Erythroblast (primary cell): ENCODE results near the gene SNRPA.

Source experiments
- DNase-seq, 2 experiments: peaks; one replicate each; lab custom pipeline; 2025; lab: John Stamatoyannopoulos, UW
- GATA1 ChIP-seq: IDR thresholded peaks from 2 replicates; pipeline ENCODE4 v1.6.1; 2011; ENCODE audit warnings: low read depth, mild to moderate bottlenecking, control low read depth, low read length, moderate library complexity
- POLR2A ChIP-seq: IDR thresholded peaks from 2 replicates; pipeline ENCODE4 v1.6.1; 2011; ENCODE audit warnings: mild to moderate bottlenecking, low read length

The SNRPA gene

GRCh38 chr19:40750874-40751537 lies at the start of gene SNRPA:
Gene SNRPA, plus strand, starts transcription at chr19:40751203. Its CDS starts 206 bp downstream, at chr19:40751409.
- DNase-seq = peak; percentile 98 to 99
- TF ChIP-seq POLR2A = peak; percentile 91
- no peak for TF ChIP-seq GATA1

- DNase-seq = no peak
- TF ChIP-seq POLR2A (no peak), GATA1 (no peak)
Observed at GRCh38 chr19:40701758-40702157, 49.2 kb upstream of the SNRPA start.

DNA sequence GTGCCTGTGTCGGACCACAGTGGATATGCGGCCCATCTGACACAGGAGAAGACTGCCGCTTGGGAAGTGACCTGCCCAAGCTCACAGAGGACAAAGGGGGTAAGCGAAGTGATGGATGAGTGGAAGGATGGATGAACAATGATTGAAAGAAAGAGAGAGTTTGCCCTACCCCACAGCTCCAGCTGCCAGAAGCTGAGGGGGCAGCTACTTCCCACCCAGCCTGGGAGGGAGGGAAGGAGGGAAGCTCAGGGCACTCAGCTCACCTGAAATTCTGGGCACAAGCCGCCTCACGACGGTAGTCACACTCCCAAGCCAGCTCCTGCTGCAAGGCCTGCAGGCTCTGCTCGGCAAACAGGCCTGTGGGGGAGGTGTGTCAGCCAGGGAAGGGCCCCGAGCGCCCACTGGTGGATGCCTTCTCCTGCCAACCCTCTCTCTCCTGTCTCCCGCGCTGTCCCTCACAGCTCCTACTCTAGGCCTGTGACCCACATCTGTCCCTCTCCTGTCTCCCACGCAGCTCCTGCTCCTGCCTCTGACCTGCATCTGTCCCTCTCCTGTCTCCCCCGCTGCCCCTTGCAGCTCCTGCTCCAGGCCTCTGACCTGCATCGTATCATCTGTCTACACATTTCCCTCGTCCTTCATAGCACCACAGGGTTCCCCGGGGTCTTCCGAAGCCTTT lies 48.5 kb upstream of the SNRPA start:
- TF ChIP-seq POLR2A = no peak
- no peak for TF ChIP-seq GATA1
- DNase-seq = peak; percentile 44 to 65

DNA sequence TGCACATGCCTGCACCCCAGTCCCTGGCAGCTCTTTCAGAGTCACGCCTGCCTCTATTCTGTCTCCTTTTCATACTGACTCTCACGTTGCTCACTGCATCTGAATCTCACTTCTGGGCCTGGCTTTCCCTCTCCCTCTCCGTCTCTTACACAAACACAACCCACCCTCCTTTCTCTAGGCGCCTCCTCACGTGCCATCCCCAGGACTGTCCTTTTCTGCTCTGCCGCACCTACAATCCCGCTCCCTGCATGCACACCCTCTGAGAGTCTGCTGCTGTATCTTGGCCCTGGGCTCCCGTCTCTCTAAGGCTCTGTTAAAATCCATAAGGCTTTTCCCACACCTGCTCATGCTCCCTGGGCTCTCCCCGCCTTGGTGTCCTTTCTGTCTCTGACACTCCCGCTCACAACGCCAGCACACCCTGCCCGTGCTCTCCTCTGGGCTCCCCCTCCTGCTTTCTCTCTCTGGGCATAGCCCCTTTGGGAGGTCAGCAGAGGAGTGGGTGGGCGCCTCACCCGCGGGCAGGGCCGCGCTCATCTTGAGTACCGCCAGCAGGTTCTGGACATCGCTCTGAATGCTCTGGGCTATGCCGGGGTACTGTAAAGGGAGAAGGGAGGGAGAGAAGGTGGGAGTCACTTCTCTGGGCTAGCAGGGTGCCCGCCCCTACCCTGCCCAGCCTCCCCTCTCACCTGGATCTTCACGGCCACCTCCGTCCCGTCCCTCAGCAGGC lies 47.8 kb upstream of the SNRPA start:
- TF ChIP-seq GATA1 (no peak), POLR2A (no peak)
- no peak for DNase-seq

DNA sequence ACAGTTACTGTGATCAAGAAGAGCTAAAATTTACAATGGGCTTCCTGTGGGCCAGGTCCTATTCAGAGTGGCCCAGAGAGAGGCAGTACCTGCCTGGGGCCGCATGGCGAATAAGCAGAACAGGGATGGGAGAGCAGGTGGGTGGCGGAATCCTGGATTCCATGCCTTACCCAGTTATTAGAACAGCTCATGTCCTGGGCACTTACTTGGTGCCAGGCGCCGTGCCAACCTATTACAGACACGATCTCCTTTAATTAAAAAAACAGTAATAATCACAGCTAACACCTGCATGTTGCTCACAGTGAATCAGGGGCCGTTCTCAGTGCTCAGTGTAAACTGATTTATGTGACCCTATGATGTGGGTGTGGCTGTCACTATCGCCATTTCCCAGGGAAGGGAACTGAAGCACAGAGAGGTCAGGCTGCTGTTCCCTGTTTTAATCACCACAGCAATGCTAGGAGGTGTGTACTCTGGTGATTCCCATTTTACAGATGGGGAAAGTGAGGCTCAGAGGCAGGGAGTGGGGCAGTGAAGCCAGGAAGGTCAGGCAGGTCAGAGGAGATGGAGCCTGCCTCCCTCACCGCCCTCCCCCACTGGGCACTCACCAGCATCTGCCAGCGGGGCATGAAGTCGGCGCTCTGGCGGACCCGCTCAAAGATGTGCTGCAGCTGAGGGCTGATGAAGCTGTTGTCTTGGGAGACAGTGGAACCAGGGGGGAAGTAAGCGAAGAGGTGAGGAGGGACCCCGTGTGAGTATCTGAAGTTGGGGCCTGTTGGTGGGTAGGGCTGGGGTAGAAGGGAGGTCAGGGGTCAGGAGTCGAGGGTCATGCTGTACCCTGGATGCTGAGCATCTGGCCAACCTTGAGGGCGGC lies 46.3 kb upstream of the SNRPA start:
- TF ChIP-seq GATA1 (no peak), POLR2A (no peak)

DNA sequence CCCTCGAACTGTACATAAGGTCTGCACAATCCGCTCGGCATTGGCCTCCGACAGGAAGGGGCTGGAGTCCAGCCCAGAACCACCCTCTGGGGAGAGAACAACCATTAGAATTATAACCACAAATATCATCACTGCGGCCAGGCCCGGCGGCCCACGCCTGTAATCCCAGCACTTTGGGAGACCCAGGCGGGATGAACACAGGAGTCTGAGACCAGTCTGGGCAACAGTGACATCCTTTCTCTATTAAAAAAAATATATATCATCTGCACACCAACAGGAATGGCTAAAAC lies 45.7 kb upstream of the SNRPA start:
- TF ChIP-seq POLR2A (no peak), GATA1 (no peak)
- no peak for DNase-seq

More for the DNA sequence above, 46.3 kb upstream of the SNRPA start:
- DNase-seq = no peak

GRCh38 chr19:40705950-40706619 lies 44.9 kb upstream of the SNRPA start:
- TF ChIP-seq GATA1 = no peak
- no peak for TF ChIP-seq POLR2A
- DNase-seq = no peak

DNA sequence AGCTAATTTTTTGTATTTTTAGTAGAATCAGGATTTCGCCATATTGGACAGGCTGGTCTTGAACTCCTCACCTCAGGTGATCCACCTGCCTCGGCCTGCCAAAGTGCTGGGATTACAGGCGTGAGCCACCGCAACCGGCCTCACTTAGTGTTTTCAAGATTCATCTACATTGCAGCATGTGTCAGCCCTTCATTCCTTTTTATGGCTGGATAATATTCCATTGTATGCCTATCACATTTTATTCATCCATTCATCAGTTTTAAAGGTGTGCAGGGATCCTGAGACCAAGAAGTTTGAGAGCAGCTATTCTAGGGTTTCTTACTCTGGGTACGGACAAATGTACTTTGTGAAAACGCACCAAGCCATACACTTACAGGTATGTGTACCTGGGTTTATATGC lies 43.4 kb upstream of the SNRPA start:
- DNase-seq = no peak
- TF ChIP-seq GATA1 = no peak

- TF ChIP-seq POLR2A (no peak), GATA1 (no peak)
- no peak for DNase-seq
Observed at GRCh38 chr19:40709817-40710216, 41.2 kb upstream of the SNRPA start.

DNA sequence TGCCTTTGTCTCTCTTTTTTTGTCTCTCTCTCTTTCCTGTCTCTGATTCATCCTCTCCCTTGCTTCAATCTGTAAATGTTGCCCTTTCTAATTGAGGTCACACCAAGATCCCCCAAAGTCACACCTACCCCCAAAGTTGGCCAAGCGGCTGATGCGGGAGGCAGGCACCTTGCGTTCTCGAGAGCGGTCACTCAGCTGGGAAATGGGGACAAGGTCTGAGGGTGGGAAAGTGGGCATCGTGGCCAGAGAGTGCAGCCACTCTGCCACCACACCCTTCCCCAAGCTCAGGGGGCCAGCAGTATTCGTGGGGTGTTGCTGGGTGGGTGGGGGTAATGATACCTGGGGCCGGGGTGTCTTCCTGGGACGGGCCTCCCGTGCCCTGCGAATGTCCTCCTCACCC lies 37.1 kb upstream of the SNRPA start:
- TF ChIP-seq POLR2A (no peak), GATA1 (no peak)
- DNase-seq = no peak

DNA sequence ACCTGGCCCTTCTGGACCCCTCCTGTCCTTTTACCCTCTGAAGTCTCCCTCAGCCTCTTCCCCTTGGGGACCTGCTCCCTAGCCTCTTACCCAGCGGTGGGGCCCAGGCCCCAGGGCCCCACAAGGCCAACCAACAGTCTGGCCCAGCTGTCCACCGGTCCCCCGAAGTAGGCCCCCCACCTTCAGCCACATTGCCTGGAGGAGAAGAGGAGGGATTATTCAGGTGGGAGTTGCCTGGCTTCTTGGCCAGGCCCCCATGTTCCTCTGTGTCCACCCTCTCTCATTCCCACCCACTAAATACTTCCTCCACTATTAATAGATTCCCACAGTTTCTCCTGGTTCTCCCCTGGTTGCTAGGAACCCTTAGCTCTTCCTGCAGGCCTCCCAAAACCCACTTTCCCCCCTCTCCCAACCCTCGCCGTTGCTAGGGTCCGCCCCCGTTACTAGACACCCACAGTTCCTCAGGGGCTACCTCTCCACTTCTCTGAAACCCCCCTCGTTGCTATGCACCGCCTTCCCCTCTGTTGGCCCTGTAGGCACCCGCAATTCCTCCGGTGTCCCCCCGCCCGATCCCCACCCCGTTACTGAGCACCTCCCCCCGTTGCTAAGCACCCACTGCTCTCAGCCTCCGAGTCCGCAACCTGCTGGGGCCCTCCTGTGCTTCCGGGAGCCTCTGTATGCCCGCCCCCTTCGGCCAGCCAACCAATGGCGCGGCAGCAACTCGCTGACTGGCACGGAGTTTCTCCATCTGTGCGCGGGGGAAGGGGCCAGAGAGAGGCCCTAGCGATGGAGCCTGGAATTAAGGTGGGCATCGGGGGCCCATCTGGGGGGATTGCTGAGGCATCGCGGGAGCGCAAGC lies 36.3 kb upstream of the SNRPA start:
- no peak for TF ChIP-seq GATA1
- TF ChIP-seq POLR2A = no peak
- DNase-seq = peak; percentile 92 to 95

- peak; percentile 72 to 78 for DNase-seq
- TF ChIP-seq GATA1 (no peak), POLR2A (no peak)
Observed at GRCh38 chr19:40716031-40716481, 34.9 kb upstream of the SNRPA start.

DNA sequence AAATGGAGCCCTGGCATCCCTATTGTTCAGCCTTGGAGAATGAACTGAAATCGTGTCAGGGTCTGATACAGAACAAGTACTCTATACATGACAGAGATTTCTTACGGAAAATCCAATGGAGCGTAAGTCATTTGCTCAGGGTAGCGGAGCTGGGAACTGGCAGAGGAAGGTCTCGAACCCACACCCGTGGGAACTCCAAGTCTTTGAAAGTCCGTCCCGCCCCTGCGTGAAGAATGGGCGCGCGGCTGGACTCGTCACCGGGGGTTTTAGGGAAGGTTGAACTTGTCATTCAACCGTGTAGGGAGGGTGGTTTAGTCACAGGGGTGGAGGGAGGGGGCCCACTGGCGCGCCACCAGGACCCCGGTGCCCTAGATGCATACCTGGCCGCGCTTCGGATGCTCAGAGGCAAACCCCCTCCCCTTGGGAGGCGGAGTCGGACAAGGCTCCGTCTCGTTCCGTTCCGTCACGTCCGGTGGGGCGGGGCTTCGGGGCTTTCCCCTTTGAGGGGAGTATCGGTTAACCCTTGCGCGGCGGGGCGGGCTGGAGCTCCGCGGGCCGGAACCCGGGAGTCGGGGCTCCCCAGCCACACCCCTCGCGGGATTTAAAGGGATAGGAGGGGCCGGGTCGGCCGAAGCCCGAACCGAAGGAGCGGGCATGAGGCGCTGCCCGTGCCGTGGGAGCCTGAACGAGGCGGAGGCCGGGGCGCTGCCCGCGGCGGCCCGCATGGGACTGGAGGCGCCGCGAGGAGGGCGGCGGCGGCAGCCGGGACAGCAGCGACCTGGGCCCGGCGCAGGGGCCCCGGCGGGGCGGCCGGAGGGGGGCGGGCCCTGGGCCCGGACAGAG lies 34.3 kb upstream of the SNRPA start, which contains the start of the genes COQ8B and ITPKC:
TSS of gene COQ8B (minus strand) at position 405 of the 843 bp plus-strand sequence. CDS start 2,254 bp downstream, outside the sequence.
TSS of gene ITPKC (plus strand) at position 631 of the 843 bp plus-strand sequence. CDS start at position 655, 24 bp downstream.
- peak; percentile 95 to 97 for DNase-seq
- TF ChIP-seq GATA1 (no peak), POLR2A (peak; percentile 67)
